HG02759 (cell line): Measurements from ENCODE around the gene PLPP1.
"Not testable (repeated sequence)": the region's sequence is repeated elsewhere in the genome, so short reads cannot be mapped to it uniquely, and the experiment has no call there.

Source experiments
- ATAC-seq: cut with Tn5 transposase; IDR thresholded peaks from one replicate; pipeline ENCODE4 v1.9.1; 2021; ENCODE audit warnings: mild to moderate bottlenecking, moderate library complexity; ENCODE audit not compliant: unreplicated experiment

The PLPP1 gene

DNA sequence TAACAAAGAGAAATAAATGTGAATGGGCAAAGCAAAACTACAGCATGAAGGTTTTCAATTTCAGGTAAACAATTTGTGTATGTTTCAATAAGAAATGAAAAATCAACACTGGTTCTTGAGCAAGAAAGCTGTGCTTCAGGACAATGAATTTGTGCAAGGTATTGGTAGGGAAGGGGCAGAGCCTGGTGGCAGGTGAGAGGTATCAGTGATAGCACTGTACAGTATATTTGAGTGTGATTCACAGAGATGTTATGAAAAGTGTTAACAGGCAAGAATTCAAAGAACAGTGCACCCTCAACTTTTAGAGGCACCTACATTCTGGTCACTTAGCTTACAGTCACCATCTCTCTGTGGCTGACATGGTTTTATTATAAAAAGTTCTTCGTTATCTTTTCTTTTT, 25.7 kb downstream of the PLPP1 start:
- no peak for ATAC-seq

DNA sequence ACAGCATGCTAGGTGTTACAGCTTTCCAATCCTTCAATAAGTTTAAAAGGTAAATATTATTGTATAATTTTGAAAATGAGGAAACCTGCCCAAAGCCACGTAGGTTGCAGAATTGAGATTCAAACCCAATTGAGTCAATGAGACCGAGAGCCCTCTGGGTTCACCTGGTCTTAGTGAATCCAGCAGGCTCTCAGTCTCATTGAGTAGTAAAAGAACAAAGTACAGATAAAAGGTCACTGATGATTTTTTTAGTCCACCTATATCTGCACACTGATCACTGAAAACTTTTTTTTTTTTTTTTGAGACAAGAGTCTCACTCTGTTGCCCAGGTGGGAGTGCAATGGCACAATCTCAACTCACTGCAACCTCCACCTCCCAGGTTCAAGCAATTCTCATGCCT, 27.2 kb downstream of the PLPP1 start:
- ATAC-seq, result no peak

DNA sequence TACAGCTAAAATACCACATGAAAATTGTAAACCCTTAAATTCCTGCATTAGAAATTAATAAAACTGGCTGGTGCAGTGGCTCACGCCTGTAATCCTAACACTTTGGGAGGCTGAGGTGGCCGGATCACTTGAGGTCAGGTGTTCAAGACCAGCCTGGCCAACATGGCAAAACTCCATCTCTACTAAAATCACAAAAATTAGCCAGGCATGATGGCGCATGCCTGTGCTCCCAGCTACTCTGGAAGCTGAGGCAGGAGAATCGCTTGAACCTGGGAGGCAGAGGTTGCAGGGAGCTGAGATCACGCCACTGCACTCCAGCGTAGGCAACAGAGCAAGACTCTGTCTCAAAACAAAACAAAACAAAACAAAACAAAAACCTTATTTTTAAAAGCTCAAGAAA, 29.1 kb downstream of the PLPP1 start:
- not testable (repeated sequence) for ATAC-seq

DNA sequence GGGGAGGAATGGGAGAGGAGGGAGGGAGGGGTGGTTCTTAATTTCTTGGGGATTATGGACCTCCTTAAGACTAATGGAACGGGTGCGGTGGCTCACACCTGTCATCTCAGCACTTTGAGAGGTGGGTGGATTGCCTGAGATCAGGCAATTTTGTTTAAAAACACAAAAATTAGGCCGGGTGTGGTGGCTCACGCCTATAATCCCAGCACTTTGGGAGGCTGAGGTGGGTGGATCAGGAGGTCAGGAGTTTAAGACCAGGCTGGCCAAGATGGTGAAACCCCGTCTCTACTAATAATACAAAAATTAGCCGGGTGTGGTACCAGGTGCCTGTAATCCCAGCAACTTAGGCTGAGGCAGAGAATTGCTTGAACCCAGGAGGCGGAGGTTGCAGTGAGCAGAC, 30.8 kb downstream of the PLPP1 start:
- not testable (repeated sequence) for ATAC-seq

DNA sequence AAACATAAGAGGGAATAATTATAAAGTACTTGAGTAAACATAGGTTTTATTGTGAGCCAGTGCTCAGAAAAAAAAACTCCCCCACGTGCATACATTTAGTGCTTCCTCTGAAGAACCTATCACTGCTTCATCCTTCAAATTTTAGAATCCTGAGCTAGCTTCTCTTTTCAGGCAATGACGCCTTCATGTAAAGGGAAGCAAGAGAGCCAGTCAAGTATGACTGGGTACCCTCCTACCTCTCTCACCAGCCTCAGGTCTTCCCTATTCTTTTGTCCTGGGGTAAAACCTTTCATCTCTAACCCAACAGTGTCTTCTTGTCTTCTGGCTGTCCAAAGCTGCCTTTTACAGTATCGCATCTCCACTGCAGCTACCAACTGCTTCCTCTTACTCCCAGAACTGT, 32.0 kb downstream of the PLPP1 start:
- ATAC-seq, result no peak

DNA sequence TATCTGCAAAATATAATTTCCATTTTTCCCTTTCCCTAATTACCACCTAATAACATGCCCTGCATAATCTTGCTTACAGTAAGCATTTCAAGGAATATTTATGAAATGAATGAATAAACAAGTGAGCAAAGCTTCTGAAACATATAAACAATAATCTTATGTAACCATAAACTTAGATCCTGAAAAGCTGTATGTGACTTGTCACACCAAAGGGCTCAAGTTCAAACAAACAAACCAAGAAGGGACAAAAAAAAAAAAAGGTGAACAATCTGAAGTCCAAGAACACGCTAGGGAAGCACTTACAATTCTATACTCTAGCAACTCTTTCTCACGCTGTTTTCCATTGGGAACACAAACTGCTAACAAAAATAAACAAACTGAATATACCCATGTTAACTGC, 36.3 kb downstream of the PLPP1 start:
- ATAC-seq, result no peak

DNA sequence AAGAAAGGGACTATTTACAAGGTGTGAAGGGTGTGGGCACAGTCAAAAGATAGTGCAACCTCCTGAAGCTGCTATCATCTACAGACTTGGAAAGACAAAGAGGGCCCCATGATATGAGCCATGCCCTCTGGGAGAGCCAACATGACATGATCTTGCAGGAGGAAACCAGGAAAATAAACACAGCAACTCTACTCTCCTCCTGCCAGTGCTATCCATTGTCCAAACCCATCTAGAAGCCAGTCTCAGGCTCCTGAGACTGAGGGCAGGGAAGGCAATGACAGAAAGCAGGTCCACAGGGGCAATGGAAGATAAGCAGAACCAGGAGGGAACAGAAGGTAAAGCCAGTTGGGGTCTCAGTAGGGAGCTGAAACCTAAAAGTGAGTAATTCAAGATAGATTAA, 37.1 kb downstream of the PLPP1 start:
- no peak for ATAC-seq

DNA sequence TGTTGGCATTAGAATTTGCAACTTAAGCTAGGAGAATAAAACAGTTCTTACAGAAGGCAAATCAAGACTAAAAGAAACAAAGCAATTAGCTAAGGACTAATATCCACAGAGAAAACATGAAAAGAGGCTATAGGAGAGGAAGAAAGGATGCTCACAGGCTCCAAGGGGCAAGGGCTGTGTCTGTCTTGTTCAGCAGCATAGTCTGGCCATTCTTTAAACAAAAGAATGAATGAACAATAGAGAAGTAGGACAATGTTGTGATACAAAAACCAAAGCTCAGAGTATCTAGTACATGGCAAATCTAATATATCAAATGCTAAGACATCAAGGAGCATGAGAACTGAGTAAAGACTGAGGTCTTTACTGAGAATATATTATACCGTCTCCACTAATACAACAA, 39.5 kb downstream of the PLPP1 start:
- ATAC-seq, result no peak

DNA sequence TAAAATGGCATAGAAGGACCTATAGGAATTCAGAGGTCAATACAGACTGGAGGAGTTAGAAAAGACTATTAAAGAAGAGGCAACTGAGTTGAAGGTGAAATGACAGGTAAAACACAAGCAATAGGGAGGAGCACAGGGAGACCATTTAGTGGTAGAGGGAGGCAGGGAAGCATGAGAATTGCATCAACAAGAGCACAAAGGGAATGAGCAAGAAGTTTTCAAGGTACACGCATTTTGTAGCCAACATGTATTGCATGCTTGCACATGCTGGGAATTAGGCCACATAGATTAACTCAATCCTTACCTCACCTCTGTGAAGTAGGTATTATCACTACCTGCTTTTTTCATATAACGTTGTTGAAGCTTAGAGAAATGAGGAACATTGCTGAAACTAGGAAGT, 42.3 kb downstream of the PLPP1 start:
- ATAC-seq, result no peak

DNA sequence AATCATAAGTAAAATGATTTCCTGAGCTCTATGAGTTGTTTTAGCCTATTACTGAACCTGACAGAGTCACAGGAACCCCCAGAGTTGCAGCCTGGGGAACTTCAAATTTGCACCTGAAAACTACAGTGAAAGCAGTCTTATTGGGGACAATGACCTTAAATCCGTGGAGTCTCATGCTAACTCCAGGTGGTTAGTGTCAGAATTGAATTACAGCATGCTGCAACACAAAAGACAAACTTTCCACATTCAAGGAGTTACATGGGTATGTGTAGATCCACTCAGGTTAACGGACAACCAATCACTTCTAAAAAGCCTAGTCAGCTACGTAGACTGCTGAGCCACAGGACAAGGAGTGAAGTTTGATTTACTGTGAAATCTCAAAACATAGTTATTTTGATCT, 49.7 kb downstream of the PLPP1 start:
- ATAC-seq, result no peak

DNA sequence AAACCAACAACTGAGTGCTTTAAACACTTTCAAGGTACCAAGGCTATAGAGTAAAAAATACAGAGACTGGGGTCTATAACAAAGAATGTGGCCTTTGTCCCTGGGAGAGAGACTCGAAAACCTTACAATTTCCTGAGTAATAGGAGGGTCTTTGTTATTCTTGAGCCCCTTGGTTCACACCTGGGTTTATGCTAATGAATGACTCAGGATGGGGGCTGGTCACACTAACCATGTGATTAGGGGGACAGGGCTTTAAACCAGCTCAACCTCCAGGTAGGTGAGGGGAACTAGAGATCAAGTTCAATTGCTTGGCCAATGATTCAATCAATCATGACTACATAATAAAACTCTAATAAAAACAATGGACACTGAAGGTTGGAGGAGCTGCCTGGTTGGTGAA, 50.2 kb downstream of the PLPP1 start:
- ATAC-seq, result no peak

DNA sequence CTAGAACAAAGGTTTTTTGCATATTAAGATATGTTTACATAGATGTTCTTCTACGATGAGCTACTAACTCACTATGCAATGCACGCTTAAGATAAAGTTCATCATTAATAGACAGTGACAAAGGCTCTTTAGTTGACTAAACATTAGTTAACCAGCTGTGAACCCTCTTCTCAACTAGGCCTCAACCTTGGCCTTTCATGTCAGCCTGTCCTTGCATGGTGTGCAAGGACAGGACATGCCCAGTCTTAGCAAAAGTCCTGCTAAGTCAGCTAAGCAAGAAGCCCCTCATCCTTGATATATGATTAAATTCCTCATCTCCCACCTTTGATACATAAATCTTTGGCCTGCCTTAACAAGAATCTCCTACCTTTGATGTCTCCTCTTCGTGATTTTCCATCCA, 50.9 kb downstream of the PLPP1 start:
- no peak for ATAC-seq

DNA sequence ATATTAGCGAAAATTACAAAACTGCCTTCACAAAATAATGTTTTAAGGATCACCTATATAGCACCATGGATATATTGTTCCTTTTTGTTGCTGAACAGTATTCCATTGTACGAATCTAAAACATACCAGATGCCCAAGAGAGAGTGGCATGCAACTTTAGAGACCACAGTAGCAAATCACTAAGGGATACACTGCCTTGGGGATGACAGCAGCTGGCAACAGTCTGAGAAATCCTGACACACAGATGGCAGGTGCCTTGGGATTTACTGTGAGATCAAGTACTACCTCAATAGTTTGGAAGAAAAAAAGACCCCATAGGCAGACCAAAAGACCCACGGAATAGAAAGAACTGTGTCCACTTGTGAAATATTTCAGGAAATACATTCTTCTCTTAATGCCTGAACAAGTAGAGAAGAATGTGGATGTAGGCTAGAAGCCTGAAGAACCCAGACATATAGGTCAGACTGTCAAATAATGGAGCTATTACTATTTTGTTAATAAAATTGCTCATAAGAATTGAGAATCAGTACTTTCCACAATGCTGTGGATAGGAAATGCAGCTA, 53.4 kb downstream of the PLPP1 start:
- ATAC-seq, result no peak

DNA sequence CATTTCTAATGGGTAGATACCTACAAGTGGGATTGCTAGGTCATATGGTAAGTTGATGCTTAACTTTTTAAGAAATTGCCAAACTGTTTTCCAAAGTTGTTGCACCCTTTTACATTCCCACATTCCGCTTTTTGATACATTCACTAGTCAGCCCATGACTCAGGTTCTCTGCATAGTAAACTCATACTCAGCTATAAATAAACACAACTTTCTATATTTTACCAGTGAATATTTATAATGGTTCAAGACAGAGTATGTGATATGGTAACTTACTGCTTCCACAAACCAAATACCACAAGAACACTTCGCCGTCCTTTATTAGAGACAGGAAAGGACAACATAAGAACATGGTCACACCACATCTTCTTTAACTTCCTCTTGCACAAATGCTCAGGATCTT, 54.0 kb downstream of the PLPP1 start:
- no peak for ATAC-seq

DNA sequence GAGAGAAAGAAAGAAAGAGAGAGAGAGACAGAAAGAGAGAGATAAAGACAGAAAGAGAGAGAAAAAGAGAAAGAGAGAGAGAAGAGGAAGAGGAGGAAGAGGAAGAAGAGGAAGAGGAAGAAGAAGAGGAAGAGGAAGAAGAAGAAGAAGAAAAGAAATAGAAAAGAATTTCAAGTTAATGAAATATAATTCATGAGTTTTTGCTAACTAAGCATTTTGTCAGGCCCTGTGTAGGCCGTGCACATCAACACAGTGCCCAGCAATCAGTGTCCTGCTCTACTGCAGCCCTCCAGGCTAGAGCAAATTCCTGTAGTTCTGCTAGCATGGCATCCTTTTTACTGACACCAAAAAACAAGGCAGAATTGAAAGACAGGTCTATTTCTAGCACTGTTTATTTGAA, 62.1 kb downstream of the PLPP1 start:
- ATAC-seq, result no peak

DNA sequence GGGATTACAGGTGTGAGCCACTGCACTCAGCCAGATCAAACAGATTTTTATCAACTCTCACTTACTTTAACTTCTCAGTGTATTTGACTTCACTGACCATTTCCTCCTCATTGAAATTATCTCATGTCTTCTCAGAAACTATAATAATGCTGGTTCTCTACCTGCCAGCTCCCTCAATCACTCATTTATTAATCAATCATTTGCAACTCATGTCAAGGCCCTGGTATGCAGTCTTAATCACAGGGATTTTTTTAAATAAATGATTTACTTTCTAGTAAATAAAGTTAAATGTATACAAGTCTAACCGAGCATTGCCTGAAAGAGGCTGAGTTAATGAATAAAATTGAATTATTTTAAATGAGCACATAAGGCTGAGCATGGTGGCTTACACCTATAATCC, 63.3 kb downstream of the PLPP1 start:
- ATAC-seq, result no peak

DNA sequence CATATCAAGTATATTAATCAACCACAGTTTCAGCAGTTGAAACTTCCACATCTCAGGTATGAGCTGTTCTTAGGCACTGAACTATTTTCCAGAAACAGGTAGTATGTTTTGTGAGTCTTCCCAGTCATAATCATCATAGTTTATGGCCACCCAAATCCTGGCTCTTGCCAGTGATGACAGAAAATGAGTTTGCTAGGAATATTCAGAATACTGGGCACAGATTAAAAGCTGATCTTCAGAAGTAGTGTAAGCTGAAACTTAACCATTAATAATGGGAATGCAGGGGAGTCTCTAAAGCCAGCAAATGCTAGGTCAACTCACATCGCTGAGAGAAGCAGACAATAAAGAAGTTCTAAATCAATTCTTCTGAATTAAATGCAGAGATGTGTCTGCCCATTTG, 64.5 kb downstream of the PLPP1 start:
- no peak for ATAC-seq

DNA sequence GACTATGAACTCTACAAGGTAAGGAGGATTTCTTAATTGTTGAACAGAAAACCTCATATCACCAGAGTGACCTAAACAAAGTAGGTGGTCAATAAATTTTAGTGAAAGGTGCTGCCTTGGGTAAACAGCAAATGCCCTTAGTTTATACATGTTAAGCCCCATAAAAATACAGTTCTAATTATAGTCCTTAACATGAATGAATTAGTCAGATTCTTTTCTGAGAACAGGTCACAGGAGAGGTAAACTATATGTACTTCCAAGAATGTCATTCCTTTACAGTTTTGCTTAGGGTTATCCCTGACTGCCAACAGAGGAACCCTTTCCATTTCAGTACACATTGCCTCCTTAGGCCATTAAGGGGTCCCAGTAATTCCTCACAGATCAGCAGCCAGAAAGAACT, 64.9 kb downstream of the PLPP1 start:
- no peak for ATAC-seq

DNA sequence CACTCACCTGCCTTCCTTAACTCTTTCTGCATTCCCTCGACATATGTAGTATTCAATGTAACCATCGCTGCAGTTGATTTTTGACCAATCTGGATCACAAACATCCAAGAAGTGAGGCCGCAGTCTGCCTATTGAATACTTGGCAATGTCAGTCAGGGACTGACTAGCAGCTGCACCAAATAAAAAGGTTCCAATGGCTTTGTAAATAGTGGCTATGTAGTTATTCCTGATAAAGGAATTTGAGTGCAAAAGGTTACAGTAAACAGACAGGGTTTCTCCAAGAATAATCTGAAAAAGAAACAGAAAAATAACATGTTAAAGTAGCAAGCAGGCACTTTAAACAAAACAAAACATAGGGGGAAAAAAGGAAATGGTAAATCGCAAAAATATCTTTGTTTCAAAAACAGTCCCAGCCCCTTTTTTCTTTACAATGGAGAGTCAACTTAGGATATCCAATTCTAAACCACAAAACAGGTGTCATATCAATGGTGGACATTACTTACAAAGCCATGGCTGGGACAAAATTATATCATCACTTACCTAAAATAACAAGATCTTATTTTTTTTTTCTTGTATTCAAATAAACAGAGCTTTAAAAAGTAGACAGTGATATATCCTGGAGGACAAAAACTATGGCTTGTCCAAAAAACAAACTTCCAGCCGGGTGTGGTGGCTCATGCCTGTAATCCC, 66.8 kb downstream of the PLPP1 start:
- no peak for ATAC-seq

DNA sequence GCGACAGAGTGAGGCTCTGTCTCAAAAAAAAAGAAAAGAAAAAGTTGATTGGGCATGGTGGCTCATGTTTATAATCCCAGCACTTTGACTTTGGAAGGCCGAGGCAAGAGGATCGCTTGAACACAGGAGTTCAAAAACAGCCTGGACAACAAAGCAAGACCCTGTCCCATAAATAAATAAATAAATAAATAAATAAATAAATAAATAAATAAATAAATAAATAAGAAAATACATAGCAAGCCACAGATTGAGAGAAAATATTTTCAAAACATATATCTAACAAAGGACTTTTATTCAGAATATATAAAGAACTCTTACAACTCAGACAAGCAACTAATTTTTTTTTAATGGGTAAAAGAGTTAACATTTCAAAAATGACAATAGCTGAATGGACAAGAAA, 71.2 kb downstream of the PLPP1 start:
- ATAC-seq, result no peak

DNA sequence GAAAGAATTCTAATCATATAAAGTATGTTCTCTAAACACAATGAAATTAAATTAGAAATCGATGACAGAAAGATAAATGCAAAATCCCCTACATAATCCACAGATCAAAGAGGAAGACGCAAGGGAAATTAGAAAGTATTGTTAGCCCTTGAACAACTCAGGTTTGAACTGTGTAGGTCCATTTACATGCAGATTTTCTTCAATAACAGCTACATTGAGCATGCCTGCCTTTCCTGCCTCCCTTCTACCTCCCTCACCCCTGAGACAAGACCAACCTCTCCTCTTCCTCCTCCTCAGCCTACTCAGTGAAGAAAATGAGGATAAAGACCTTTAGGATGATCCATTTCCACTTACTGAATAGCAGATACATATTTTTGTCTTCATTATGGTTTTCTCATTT, 75.2 kb downstream of the PLPP1 start:
- no peak for ATAC-seq

DNA sequence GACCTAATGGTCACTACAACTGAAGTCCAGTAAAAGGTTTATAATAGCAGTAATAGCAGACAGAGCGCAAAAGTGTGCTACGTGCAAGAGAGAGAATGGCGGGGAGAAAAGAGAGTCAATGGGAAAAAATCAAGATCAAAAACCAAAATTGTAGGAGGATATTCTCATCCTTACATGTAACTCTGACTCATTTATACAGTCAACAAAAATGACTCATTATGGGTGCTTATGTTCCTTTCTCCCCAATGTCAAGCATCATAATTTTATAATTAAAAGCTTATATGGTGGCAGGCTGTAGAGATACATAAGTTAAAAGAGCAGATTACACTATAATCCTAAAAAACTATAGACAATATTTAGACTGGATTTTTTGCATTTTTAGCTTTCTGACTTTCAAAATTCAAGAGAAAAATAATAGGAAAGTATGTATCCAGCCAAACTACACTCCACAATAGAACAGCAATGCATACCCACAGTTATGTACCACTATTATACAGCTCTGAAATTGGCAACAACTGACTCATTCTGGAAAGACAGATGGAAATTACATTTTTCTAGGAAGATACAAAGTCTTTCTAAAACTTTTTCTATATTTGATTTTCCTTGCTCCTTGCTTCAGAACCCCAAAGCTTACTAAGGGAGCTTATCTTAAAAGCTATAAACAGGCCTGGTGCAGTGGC, 78.4 kb downstream of the PLPP1 start:
- no peak for ATAC-seq

DNA sequence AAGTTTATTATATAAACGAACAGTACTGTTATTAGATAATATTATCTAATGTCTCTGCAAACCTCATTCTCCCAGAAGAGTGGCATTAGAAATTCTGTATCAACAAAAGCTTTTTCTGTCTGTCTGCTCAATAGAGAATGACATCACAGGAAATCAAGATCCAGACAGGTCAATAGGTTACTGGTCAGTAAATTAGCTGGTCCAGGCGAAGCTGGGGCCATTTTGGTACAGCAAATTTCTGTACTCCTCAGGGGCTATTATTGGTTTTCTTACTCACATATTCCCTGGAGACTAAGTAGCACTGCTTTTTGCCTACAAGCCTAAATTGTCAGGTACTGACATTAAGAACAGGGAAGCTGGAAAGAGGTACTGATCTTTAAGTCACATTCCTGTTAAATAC, 80.5 kb downstream of the PLPP1 start:
- no peak for ATAC-seq
